Lung microvascular endothelial cell (primary cell): ENCODE measurements around the gene FAM53B. TPM values are rescaled to one million over a fixed set of nuclear protein-coding genes. Genes with fewer than 3 reads are reported as not detected.

Source experiments
- DNase-seq, 2 donors: peaks; one replicate each; pipeline versions ENCODE4 v3.0.0 to v3.0.0-alpha.2; 2010; ENCODE audit warnings: low read depth in 2 of 2
- total RNA-seq: library from RNA; depleted of rRNA; stranded (reverse); fragments of >200 nt; gene quantifications from 2 replicates; pipeline ENCODE4 v1.2.1, GENCODE V29; 2014

Gene FAM53B
- total RNA-seq, 1 donor from 2014 or later, result 10.3 TPM

DNA sequence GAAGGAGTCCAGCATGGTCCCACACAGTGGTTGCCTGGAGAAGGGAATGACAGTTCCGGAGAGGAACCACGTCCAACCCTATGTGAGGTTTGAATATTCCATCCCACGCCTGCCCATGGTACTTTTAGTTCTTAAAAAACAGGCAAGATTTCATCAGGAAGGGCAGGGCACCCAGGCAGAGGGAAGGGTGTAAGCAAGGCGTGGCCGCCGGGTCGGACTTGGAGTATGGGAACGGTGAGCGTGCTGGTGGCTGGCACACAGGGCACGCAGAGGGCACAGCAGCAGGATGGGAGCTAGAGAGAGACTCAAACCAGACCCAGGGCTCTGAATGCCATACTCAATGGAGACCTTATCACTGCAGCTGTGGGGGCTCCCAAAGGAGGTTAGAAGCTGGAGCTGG is 34.3 kb downstream of the FAM53B start:
- DNase-seq, result no peak

- peak in 1 of 2 donors; percentile 39 for DNase-seq
Observed at GRCh38 chr10:124708922-124709520, 35.2 kb downstream of the FAM53B start.

DNA sequence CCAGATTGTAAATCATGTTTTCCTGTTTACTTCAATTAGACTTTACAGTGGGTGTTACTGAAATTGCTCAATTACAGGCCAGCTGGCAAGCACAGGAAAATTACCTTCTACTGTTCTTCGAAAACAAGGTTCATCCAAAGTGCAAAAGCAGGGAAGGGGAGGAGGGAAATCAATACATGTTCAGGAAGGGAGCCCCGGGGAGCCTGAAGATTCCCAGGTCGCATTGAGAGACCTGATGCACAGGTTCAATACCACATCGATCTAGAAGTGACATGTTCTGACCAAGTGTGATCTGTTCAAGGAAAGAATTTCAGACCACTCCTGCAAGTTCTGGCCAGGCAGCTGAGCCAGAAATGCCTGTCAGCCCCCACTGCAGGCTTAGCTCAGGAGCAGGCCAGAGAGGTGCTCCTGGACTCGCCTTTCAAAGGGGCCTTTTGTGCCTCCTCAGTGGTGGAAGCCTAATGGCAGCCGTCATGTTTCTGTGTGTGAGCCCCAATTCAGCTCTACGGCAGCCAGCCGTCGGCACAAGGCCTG is 35.9 kb downstream of the FAM53B start:
- DNase-seq, result peak in 1 of 2 donors; percentile 30

DNA sequence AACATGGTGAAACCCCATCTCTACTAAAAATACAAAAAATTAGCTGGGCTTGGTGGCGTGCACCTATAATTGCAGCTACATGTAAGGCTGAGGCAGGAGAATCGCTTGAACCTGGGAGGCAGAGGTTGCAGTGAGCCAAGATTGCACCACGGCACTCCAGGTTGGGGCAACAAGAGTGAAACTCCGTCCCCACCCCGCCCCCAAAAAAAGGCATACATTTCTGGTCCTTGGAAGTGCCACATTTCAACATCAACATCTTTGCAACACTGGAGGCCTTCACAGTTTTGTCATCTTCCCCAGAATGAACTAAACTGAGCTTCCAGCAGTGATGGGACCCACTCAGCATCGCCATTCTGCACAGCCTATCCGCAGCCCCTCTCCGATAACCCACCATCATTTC is 36.6 kb downstream of the FAM53B start:
- DNase-seq, result no peak

DNA sequence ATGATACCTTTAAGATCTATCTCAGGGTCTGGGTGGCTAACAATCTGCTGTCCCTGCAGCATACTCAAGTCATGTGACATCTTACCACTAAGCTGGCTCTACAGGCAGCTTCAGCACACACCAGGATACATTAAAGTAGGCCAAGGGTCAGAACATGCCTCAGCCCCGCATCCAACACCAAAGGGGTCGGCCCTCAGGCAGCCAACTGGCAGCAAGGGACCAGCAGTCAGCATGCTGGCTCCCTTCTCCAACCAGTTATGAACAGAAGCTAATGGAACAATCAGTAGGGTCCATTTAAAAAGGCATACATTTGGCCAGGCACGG is 37.1 kb downstream of the FAM53B start:
- DNase-seq, result no peak

- no peak for DNase-seq
Observed at GRCh38 chr10:124706462-124707143, 37.6 kb downstream of the FAM53B start.

- DNase-seq, result peak in 1 of 2 donors; percentile 23
Observed at GRCh38 chr10:124705817-124706461, 38.2 kb downstream of the FAM53B start.

DNA sequence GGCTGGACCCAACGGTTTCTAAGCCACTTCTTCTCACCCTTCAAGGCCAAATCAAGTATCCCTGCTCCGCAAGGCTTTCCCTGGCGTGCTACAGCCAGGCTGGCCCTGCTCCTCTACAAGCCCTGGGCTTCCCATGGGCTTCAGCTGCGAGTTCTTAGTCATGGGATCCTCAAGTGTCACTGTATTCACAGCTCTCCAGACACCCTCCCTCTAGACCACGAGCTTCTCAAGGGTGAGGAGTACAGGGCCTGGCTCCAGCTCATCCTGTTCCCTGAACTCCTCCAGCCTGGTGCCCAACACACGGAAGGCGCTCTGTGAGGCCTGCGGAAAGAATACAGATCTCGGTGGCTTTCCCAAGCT is 38.8 kb downstream of the FAM53B start:
- DNase-seq, result no peak

DNA sequence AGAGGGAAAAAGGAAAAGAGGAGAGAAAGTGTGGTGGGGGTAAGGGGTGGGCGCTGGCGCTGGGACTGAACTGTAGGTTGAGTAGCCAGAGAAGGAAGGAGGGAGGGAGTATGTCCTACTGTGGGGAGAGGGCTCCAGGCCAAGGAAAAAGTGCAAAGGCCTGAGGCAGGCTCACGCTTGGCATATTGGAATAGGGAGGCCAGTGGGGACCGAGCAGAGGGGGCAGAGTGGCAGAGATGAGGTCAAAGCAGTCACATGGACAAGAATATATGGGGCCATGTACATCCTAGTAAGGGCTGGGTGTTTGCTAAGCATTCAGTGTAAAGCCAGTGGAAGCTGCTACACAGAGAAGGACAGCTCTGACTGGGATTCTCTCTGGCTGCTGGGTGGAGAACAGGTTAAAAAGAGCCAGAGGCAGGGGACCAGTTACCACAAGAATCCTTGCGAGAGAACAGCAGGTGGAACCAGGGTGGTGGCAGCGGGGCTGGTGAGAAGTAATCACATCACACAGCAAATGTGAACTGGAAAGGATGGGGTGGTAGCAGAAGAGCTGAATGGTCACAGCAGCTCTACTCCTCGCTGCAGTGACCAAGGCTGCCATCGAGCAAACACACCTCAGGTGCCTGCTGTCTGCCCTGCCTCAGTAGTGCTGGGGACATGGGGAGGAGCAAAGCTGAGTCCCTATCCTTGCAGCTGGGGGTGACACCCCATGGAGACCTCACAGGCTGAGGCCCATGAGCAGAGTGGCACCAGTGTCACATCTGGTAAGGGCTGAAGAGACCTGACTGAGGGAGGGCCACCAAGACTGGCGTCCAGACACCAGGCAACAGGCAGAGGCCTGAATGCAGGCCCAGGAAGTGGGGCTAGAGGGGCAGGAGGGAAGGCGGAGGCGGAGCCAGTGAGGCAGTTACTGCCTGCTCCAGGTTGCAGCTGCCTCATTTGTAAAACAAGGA is 39.5 kb downstream of the FAM53B start:
- DNase-seq, result no peak

GRCh38 chr10:124703778-124704427 is 40.3 kb downstream of the FAM53B start:
- peak in 1 of 2 donors; percentile 31 for DNase-seq

DNA sequence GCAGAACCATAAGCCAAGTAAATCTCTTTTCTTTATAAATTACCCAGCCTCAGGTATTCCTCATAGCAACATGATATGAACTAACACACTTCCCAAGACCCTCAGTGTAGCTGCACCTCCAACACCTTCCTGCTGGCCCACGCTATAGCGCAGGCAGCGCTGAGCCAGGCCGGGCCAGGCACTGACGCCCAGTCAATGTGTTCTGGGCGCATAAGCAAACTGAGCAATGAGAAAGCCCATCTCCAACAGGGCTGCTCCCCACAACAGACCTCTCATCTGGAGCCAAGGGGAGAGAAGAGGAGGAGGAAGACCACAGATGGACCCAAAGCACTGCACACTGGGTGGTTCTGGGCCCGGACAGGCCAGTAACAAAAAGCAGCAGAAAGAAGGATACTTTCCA is 40.8 kb downstream of the FAM53B start:
- no peak for DNase-seq

DNA sequence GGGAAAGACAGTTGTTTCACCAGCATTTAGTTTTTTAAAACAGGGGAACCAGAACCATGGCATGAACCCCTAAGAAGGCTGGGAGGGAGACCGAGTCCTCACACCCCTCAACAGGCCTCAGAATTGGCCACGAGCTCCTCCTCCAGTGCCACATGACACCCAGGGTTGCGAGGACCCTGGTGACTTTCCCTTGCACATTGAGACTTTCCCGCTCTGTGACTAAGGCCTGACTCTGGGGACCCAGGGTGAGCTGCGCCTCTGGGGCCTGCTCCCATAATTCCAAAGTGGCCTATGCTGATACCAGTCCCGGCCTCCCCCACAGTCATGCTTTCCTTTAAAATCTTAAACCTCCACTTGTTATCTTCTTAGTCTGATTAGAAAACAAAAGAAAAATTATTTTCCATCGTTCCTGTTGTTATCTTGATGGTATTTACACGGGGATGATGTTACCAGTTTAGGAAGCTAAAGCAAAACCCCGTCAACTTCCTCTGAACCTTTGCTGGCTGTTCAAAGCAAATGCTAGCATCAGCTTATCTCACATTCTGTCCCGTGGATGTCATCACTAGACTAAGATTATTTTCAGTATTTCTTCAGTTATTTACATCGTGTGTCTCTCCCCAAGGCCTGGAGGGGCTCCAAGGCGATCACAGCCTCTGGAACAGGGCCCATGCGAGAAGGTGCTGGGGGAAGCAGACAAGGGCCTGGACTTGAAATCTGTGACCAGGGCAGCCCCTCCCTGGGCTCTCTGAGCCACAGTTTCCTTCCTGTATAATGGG is 42.1 kb downstream of the FAM53B start:
- peak; percentile 52 to 57 for DNase-seq

DNA sequence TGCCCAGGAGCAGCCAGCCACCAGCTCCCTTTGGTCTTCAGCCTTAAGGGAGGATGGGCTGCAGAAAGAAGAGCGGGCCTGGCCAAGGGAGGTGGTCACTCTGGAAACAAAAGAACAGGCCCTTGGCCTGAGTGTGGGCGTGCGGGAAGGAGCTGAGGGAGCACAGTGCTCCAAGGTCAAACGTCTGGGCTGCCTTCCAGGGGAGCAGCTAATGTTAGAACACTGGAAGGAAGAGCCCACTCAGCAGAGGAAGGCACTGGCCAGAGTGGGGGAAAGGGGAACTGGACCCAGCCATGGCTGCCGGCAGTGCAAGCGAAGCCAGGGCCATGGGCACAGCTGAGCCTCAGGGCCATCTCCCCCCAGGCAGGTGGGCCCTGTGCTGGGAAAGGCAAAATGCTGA is 42.7 kb downstream of the FAM53B start:
- DNase-seq, result peak; percentile 54 to 91

DNA sequence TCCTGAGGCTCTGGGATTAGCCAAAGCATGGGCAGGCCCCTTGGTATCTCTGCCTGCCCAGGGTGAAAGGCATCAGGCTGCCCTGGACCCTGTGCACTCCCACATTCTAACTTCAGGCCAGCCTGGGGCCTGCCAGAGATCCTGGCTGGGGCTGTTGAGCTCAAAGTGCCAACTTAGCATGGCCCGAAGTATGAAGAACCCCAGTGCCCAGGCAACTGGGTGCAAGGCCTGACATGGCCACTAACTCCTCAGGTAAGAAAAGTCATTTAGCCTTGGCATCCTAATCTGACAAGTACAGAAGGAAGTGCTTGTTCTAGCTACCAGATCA is 43.2 kb downstream of the FAM53B start:
- no peak for DNase-seq

- no peak for DNase-seq
Observed at GRCh38 chr10:124700293-124701037, 43.7 kb downstream of the FAM53B start.

GRCh38 chr10:124699471-124700292 is 44.5 kb downstream of the FAM53B start:
- DNase-seq, result no peak

DNA sequence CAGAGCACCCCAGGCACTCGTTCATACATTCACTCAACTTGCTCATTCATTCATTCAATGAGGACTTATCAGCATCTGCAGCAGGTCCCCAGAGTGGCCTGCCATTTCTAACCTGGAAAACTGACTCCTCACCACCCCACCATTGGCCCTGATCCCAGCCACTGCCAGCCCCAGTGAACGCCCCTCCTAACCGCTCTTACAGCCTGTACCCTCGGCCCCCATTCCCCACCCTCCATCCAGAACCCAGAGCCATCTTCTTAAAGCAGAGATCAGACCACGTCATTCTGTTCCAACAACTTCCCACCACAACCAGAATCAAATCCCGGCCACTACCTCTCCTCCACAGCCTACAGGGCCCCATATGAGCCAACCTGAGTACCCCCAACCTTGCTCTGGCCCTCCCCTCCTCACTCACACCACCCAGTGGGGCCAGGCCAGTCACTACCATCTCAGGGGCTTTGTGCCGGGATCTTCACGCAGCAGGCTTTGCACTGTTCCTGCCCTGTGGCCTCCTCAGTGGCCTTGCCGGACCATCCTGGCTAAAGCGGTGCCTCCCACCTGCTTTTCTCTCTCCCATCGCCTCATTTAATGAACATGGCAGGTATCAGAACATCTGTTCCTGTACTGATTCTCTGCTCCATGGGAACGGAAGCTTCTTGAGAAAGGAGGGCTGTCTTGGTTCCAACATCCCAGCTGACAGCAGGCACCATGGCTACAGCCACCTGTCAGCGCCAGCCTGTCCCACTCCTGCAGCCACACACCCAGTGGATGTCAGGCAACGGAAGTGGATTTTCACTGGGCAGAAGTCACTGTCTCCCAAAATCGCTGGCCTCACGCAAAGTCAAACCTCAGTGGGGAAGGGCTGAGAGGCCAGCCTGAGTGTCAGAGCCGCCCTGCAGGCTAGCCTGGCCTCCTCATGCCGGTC is 45.4 kb downstream of the FAM53B start:
- no peak for DNase-seq
